GM18867 (cell line): ENCODE measurements around the gene NUCB1.
"Not testable (repeated sequence)": the region's sequence is repeated elsewhere in the genome, so short reads cannot be mapped to it uniquely, and the experiment has no call there.

ENCODE experiments used
- ATAC-seq: cut with Tn5 transposase; IDR thresholded peaks from one replicate; pipeline ENCODE4 v1.9.1; 2021; ENCODE audit warnings: mild to moderate bottlenecking, moderate library complexity; ENCODE audit not compliant: unreplicated experiment

NUCB1 gene

DNA sequence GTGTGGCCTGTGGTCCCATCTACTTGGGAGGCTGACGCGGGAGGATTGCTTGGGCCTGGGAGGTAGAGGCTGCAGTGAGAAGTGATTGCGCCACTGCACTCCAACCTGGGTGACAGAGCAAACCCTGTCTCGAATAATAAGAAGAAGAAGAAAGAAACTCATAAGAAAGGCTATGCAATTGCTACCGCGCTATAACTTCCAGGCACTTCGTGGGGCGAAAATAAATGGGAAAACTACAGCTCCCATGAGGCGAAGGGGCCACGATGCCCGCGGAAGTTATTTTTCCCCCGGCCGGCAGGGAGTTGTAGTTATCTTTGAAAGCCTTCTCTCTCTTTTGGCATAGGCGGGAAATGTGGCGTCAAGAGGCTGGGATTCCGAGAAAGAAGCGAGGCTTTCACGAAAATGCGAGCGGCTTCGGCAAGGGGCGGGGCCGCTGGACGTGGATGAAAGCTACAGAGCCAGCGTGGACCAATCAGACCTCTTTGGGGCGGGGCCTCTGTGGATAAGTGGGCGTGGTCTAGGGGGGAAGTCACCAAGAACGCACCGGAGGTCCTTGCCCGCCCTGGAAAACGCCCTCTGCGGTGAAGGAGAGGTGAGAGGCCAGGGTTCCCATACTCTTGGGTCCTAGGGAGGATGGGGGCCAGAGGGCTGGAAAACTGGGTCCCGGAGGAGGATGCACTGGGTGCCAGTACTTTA, at the start of gene NUCB1:
NUCB1 (plus strand) TSS at position 532 of the 696 bp plus-strand sequence. CDS start 485 bp downstream, outside the sequence.
- peak; percentile 89 for ATAC-seq

DNA sequence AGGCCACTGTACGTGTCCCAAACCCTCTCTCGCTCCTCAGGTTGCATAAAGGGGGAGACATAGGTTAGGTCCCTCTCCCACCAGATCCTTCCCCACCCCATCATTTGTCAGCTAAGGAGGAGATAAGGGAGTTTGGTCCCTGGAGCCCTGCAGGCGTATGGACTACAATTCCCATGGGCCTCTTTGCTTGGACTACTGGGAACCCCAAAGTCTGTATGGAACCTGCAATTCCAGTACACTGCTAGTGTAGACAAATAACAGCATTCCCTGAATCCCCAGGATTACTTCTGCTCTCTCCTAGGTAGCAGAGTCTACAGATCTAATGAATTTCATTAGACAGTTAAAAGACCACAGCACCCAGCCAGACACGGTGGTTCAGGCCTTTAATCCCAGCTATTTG, 47.8 kb upstream of the NUCB1 start:
- ATAC-seq = no peak

GRCh38 chr19:48853483-48853882, 46.6 kb upstream of the NUCB1 start:
- ATAC-seq = no peak

- no peak for ATAC-seq
Measured at GRCh38 chr19:48854103-48854502, 46.0 kb upstream of the NUCB1 start.

DNA sequence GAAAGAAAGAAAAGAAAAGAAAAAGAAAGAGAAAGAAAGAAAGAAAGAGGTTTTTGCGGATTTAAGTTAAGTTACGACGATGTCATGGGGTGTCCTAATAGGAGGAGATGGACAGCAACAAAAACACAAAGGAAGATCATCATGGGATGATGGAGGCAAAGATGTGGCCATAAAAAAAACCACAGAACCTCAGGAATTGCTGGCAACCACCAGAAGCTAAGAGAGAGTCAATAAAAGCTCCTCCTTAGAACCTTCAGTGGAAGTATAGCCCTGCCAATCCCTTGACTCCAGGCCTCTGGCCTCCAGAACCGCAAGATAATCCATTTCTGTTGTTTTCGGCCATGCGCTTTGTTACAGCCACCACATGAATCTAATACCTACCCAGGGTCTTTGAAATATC, 43.2 kb upstream of the NUCB1 start:
- no peak for ATAC-seq

- ATAC-seq = no peak
Measured at GRCh38 chr19:48858984-48859710, 41.0 kb upstream of the NUCB1 start.

GRCh38 chr19:48859711-48860572, 40.2 kb upstream of the NUCB1 start:
- ATAC-seq = no peak

DNA sequence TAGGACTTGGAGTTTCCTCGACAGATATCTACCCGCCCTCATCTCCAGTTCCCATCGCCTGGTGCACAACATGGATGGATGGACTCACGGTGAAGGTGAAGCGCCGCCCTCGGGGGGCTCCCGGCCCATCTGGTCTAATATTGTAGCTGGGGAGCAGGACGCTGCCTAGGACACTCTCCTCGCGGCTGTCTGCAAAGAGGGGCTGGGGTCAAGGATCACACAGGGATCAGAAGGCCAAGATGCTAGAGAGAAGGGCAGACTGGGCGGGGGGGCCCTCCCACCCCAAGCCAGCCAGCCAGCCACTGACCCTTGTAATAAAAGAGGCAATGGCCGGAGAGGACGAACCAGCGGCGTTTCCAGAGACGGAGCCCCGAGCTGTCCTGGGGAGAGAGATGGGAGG, 38.8 kb upstream of the NUCB1 start:
- no peak for ATAC-seq

GRCh38 chr19:48862827-48863226, 37.3 kb upstream of the NUCB1 start:
- ATAC-seq = no peak

- ATAC-seq = no peak
Measured at GRCh38 chr19:48866692-48867091, 33.4 kb upstream of the NUCB1 start.

DNA sequence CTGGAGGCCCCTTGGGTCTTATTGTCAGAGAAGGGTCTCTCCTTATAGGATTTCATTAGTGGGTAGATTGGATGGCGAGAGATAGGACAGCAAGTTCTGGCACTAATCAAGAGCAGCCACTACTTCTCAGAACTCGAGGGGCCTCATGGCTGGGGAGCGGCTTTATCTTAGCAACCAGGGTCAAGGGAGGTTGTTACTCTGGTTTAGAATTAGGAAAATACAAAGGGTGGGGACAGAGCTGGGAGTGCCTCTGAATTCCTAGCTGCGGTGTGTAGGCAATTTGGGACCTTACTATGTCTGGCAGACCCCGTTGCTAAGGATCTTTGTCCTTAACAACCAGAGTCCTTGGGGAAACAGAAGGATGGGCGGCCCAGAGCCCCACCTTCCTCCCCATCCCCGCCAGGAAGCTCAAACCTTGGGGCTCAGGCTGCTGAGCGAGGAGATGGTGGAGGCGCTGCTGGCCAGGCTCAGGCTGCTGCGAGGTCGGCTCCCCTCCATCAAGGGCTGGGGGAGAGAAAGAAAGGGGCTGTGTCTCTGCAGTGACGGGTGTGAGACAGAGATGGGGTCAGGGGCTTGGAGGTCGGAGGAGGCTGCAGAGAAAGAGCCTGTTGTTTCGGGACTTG, 32.9 kb upstream of the NUCB1 start:
- ATAC-seq = no peak

- no peak for ATAC-seq
Measured at GRCh38 chr19:48867746-48868113, 32.4 kb upstream of the NUCB1 start.

- no peak for ATAC-seq
Measured at GRCh38 chr19:48868114-48868886, 31.8 kb upstream of the NUCB1 start, which contains the start of gene PLEKHA4. TSS of gene PLEKHA4 (minus strand) at chr19:48868617. CDS start at chr19:48867620, 997 bp downstream.

DNA sequence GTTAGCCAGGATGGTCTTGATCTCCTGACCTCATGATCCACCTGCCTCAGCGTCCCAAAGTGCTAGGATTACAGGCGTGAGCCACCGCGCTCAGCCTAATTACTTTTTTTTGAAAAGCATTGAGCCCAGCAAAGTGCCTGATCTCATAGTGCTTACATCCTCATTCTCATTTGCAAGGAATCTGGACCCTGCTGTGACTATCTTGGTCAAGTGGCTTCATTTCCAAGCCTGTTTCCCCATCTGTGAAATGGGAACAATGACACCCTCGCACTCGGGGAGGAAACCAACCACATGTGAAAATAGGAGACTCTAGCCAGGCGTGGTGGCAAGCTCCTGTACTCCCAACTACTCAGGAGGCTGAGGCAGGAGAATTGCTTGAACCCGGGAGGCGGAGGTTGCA, 30.1 kb upstream of the NUCB1 start:
- no peak for ATAC-seq

- not testable (repeated sequence) for ATAC-seq
Measured at GRCh38 chr19:48871471-48872181, 28.5 kb upstream of the NUCB1 start.

GRCh38 chr19:48872182-48872883, 27.8 kb upstream of the NUCB1 start, which contains the start of gene PPP1R15A:
TSS of gene PPP1R15A (plus strand) at chr19:48872421. CDS start at chr19:48873234, 813 bp downstream.
- ATAC-seq = peak; percentile 53

- ATAC-seq = peak; percentile 26
Measured at GRCh38 chr19:48872884-48873475, 27.1 kb upstream of the NUCB1 start.

GRCh38 chr19:48873476-48874302, 26.4 kb upstream of the NUCB1 start:
- ATAC-seq = no peak
